Testis (tissue), 3 donors: Measurements from ENCODE around the gene MAPKAPK3. TPM values are rescaled to one million over a fixed set of nuclear protein-coding genes. Genes with fewer than 3 reads are reported as not detected.

ENCODE experiments used
- DNase-seq: peaks from one replicate; pipeline ENCODE4 v3.0.0-alpha.2; 2019
- H3K27ac ChIP-seq, 2 donors: fragments of 200-600 bp; sonication (generic); one replicate each; pipeline ENCODE4 v1.5.1; 2019
- H3K27me3 ChIP-seq: fragments of 200-600 bp; sonication (generic); one replicate; pipeline ENCODE4 v1.5.1; 2019
- H3K36me3 ChIP-seq: fragments of 200-600 bp; sonication (generic); one replicate; pipeline ENCODE4 v1.5.1; 2017; ENCODE audit warnings: low read depth; ENCODE audit errors: missing control alignments
- H3K4me1 ChIP-seq: fragments of 200-600 bp; sonication (generic); one replicate; pipeline ENCODE4 v1.5.1; 2019
- H3K4me3 ChIP-seq, 2 donors: fragments of 200-600 bp; sonication (generic); one replicate each; pipeline ENCODE4 v1.5.1; 2017 to 2019
- H3K9me3 ChIP-seq: fragments of 200-600 bp; sonication (generic); one replicate; pipeline ENCODE4 v1.5.1; 2017
- CTCF ChIP-seq, 3 experiments: fragments of 450-650 bp in 2 of 3; fragments of 200-600 bp in 1 of 3; sonication (generic) in 1 of 3; IDR thresholded peaks; one replicate each; pipeline ENCODE4 v1.5.1; 2016 to 2019; ENCODE audit warnings: antibody characterized with exemption in 3 of 3, mild to moderate bottlenecking in 2 of 3, moderate library complexity in 1 of 3
- POLR2A ChIP-seq: fragments of 450-650 bp; IDR thresholded peaks from one replicate; pipeline ENCODE4 v1.6.1; 2017; ENCODE audit warnings: antibody characterized with exemption, mild to moderate bottlenecking, moderate library complexity
- WGBS, 2 donors: methylation state at CpG; one replicate each; pipeline ENCODE4 v1.1.5; 2018; 5-methylcytosine and 5-hydroxymethylcytosine counted together
- intact Hi-C: fragments of 100-400 bp; cut with DNase I; formaldehyde crosslinking; loops from one replicate; pipeline ENCODE4 v1.15.1; 2023; ENCODE audit warnings: low total_unique reads
- polyA plus RNA-seq: library from polyadenylated mRNA; stranded (reverse); fragments of 350-450 nt; fragmentation: Illumina TruSeq; extraction: RNeasy Lipid Tissue Mini Kit (QIAGEN cat#74804); gene quantifications from one replicate; pipeline ENCODE4 v1.2.3, GENCODE V29; 2014; ENCODE audit warnings: low read depth, low replicate concordance; ENCODE audit not compliant: insufficient read depth
- total RNA-seq, 2 donors: library from RNA; depleted of rRNA; stranded (reverse); fragments of >200 nt; gene quantifications; one replicate each; pipeline ENCODE4 v1.2.3, GENCODE V29; 2016

Gene MAPKAPK3
- total and polyA plus RNA-seq, 3 donors from 2014 or later: 19.1 to 27.1 (median 21.4) TPM

- 89 to 90% methylated on average over 4 of the region's 4 CpGs for WGBS, 2 donors
- H3K9me3 ChIP-seq: no peaks in the 10 kb centered on the region
- DNase-seq: no peak
- H3K4me1 ChIP-seq: no peaks in the 10 kb centered on the region
- TF ChIP-seq POLR2A (no peak), CTCF (IDR thresholded peaks at IDR 0.05) (no peak)
- no peak overlapping the region for H3K4me3 ChIP-seq
- H3K27me3 ChIP-seq: no peaks in the 10 kb centered on the region
- no peaks in the 10 kb centered on the region for H3K36me3 ChIP-seq
- intact Hi-C loops: no loop called here
- no peak overlapping the region for H3K27ac ChIP-seq
Measured at GRCh38 chr3:50637011-50637410, 20.1 kb downstream of the MAPKAPK3 start.

- no peaks in the 10 kb centered on the region for H3K4me1 ChIP-seq
- H3K4me3 ChIP-seq: no peak overlapping the region
- intact Hi-C loops: no loop called here
- H3K27me3 ChIP-seq: no peaks in the 10 kb centered on the region
- 75 to 77% methylated on average over 3 of the region's 3 CpGs for WGBS, 2 donors
- no peaks in the 10 kb centered on the region for H3K9me3 ChIP-seq
- TF ChIP-seq CTCF (IDR thresholded peaks at IDR 0.05) (no peak), POLR2A (no peak)
- H3K27ac ChIP-seq: no peak overlapping the region
- no peak for DNase-seq
- H3K36me3 ChIP-seq: no peaks in the 10 kb centered on the region
Measured at GRCh38 chr3:50637945-50638344, 21.0 kb downstream of the MAPKAPK3 start.

- Histone ChIP-seq H3K27ac (no peak overlapping the region), H3K4me1 (no peaks in the 10 kb centered on the region), H3K27me3 (no peaks in the 10 kb centered on the region), H3K9me3 (no peaks in the 10 kb centered on the region), H3K4me3 (no peak overlapping the region), H3K36me3 (no peaks in the 10 kb centered on the region)
- TF ChIP-seq CTCF (IDR thresholded peaks at IDR 0.05) (no peak), POLR2A (no peak)
- DNase-seq: no peak
- 91 to 94% methylated on average over 4 to 6 of the region's 6 CpGs for WGBS, 2 donors
- intact Hi-C loops: no loop called here
Measured at GRCh38 chr3:50639055-50639494, 22.1 kb downstream of the MAPKAPK3 start.

GRCh38 chr3:50642382-50642781 lies 25.4 kb downstream of the MAPKAPK3 start:
- TF ChIP-seq CTCF (IDR thresholded peaks at IDR 0.05) (no peak), POLR2A (no peak)
- intact Hi-C loops: no loop called here
- 94 to 100% methylated on average over 1 of the region's 1 CpG for WGBS, 2 donors
- Histone ChIP-seq H3K27ac (no peak overlapping the region), H3K36me3 (no peaks in the 10 kb centered on the region), H3K4me1 (no peaks in the 10 kb centered on the region), H3K4me3 (no peak overlapping the region), H3K27me3 (no peaks in the 10 kb centered on the region), H3K9me3 (no peaks in the 10 kb centered on the region)
- no peak for DNase-seq

- Histone ChIP-seq H3K4me3 (no peak overlapping the region), H3K27me3 (no peaks in the 10 kb centered on the region), H3K36me3 (no peaks in the 10 kb centered on the region), H3K4me1 (peaks cover 7% of the 10 kb centered on the region), H3K27ac (no peak overlapping the region), H3K9me3 (no peaks in the 10 kb centered on the region)
- TF ChIP-seq CTCF (IDR thresholded peaks at IDR 0.05): no peak
- TF ChIP-seq POLR2A: no peak
- 64 to 68% methylated on average over 7 of the region's 7 CpGs for WGBS, 2 donors
- intact Hi-C loops: no loop called here
- no peak for DNase-seq
Measured at GRCh38 chr3:50644561-50644960, 27.6 kb downstream of the MAPKAPK3 start.
